ENCODE measurements around the gene HOXD12.

The HOXD12 gene

DNA sequence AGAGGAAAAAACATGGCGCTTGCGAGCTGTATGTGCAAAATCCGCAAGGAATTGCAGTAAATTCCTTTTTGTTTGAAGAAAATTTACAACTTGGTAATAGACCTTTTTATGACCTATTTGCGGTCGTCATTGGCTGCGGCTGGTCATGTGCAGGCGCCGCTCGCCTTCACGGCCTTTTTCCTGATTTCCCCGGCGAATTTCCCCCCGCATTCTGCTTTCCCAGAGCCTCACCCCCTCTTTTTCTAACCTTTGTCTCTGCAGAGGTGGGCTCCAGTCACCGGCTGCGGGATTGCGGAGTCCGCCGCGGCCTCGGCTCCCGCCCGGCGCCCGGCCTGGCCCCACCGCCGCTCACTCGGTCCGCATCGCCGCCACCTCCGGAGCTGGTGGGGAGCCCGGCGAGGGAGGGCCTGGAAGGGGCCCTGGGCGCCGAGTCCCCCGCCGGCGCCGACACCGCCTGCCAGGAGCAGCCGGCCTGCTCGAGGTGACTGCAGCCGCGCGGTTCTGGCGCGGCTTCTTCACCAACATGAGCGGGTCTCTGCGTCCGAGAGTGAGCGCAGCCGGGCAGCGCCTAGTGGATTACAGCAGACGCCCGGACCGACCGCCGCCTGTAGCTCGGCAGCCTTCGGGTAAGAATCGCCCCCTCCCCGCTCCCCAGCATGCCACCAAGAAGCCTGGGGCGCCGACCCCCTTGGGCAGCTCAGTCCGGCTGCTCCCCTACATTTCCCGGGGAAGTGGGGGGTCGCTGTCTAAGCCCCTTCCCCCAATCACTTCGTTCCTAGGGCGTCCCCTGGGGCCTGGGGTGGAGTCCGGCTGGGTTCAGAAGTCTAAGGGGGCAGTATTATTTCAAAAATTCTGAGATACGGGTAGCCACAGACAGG lies 37.0 kb downstream of the HOXD12 start:
- DNase-seq = no peak

DNA sequence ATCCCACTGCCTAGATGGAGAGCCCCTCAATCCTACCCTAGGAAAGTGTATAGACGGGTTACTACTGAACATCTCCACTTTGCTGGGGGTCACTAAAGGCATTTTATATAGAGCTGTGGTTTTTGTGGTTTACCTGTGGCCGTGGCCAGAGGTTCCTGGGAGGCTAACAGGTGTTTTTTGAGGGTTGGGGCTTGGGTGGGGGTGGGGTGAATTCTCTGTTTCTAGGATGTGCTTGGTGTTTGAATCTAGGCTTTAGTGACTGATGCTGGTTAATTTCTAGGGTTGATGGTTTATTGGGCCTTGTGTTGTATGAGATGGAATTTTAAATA lies 37.6 kb downstream of the HOXD12 start:
- DNase-seq = no peak

DNA sequence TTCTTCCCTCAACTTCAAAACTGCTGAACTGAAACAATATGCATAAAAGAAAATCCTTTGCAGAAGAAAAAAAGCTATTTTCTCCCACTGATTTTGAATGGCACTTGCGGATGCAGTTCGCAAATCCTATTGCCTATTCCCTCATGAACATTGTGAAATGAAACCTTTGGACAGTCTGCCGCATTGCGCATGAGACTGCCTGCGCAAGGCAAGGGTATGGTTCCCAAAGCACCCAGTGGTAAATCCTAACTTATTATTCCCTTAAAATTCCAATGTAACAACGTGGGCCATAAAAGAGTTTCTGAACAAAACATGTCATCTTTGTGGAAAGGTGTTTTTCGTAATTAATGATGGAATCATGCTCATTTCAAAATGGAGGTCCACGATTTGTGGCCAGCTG lies 38.3 kb downstream of the HOXD12 start:
- DNase-seq = no peak

DNA sequence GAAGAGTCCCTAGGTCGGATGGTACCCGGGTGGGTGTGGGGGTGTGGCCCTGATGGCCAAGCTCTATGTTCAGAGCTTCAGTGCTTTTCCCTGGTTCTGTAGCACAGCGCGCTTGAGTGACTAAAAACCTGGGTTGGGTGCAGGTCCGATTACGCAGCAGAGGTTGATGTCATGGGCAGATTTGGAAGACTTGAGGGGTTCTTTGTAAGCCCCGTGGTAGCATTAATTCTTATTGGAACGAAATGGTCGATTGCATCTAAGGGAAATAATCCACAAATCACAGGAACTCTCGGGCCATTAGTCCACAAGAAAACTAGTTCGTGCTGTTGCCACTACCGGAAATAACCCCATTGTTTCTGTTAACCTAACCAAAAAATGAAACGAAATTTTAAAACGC lies 38.9 kb downstream of the HOXD12 start:
- no peak for DNase-seq

DNA sequence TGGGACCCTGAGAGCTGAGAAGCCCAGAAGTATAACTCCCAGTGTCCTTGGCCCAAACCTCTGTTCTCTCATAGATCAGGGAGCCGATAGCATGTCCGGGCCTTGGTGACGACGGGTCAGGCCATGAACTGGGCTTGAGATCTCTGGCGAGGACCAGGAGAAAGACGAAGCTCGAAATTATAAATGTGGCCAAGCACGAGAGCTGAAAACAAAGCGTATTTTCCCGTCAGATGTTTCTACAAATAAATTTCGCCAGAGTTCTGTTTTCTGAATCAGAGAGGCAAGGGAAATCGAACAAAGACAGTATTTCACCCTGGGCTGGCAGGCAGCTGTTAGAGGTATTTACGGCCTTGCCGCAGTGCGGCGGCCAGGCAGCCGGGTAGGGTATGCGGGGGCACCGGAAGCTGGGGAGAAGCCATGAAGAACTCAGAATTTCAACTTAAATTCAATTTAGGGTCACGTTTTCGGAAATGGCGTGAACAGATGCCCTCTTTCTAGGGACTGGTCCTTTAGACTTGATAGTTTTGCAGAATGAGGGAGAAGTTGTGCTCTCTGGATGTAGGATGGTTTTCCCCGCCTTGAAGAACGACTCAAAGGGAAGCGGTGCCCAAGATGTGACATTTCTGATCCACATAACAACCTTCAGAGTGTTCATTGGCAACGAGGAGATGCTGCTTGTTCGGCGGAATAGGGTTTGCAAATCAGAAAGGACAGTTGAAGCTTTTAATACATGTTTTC lies 39.5 kb downstream of the HOXD12 start:
- DNase-seq = no peak

DNA sequence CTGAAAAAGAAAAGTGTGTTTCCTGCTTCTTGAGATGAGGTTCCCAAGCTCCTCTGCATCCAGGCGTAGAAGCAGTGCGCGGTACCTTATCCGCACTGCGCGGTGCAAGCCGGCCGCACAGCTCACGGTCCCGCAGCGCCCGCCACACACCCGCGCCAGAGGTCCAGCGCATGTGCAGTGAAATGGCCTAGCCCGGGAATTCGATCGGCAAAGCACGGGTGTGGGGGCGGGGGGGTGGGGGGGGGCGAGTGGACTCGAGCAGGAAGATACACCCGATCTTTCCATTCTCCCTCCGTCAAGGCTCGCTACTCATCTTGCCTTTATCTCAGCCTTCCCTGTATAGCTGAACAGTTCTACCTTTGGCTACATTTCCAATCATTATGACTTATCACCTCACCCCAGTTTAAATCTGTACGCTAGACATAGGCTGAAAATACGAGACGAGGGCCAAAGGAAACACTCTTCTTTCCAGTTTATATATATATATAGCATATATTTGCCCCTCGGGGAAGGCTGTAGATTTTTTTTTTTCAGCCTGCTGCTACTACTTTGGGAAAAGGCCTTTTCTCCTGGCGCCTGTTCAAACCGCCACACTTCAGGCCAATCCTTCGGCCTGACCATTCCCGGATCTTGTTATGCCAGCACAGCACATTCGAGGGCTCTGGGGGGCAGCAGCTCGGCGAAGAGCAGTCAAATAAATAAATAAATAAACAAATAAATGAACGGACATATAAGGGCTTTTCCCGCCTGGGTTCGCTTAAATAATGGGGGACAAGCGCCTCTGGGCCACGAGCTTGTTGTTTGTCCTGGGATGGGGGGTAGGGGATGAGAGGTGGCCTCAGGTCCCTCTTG lies 40.3 kb downstream of the HOXD12 start:
- DNase-seq = no peak

DNA sequence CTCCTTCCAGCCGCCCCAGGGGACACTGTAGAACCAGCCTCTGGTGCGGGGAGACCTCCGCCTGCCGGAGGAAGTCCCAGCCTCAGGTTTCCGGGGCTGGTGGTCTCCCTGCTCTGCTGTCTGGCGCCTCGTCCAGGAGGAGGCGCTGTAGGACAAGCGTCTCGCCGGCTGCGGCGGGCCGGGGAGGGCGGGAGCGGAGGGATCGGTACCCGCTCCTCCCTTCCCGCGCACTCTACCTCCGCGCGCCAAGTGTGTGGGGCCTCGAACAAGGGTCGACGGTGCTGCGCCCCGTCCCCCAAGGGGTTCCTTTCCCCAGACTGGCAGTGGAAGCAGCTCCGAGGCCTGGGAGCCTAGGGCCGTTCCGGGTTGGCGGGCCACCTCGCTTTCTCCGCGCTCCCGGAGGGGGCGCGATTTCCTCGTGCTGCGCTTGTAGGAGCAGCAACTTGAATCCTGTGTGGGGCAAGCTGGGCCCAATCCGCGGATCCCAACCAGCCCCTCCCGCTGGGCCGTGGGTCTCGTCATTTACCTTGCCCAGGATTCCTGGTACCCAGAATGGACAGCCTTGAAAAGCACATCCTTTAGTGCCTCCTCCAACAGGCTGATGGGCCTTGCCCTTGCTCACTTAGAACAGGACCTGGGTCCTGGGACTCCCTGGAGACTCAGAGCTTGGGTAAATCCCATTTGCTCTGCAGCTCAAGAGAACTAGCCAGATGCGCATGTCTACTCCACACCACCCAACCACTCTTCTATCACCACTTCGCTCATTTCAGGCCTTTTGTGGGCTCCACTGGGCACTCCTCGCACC lies 41.1 kb downstream of the HOXD12 start:
- DNase-seq = peak; percentile 57 to 58

DNA sequence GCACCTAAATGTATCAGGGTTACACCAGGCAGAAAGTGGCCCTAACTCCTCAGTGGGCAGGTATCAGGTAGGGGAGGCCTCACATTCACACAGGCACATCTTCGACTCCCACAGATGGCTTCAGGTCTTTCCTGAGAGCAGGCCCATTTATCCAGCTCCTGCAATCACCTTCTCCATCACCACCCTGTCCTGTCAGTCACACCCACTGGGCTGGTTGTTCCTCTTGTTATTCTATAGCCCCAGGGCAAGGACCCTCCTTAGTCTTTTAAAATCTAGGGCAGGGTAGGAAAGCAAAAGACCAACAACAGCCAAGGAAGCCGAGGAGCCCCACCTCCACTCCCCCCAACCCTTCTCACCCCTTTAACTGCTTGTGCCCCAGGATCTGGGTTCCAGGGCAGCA lies 42.7 kb downstream of the HOXD12 start:
- DNase-seq = no peak

DNA sequence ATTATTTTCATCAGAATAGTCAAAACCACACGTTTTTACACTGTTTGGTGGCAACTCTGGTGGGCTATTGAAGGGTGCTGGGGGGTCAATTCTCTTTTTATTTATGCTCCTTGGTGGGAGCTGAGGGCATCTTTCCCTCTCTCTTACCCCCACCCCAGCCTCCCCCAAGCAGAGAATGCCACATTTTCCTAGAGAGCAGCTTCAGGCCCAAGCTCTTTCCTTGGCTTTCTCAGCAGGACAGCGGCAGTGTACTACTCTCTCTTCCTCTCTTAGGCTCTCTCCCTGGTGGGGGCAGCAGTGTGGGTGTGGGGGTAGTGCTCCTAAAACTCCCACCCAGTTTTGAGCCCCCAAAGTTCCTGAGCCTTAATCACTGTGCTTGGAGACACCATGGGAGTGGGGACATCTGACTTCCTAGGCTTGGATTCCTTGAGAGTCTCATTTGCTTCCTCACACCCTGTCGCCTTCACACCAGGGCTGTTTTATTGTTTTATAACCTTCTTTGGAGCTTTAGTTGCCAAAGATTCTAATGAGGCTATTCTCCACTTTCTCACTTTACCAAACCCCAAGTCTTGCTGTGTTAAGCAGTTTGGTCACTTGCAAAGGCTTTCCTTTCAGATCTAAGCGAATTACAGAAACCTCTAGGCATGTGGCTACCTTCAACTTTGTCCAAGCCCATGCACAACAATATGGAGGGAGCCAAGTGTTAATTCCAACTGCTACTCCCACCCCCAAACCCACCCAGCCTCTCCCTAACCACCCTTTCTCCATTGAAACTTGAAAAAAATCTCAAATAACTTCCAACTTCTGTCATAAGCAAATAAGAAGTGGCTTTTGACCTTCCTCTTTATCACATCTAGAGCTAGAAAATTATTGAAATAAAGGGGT lies 45.7 kb downstream of the HOXD12 start:
- no peak for DNase-seq

DNA sequence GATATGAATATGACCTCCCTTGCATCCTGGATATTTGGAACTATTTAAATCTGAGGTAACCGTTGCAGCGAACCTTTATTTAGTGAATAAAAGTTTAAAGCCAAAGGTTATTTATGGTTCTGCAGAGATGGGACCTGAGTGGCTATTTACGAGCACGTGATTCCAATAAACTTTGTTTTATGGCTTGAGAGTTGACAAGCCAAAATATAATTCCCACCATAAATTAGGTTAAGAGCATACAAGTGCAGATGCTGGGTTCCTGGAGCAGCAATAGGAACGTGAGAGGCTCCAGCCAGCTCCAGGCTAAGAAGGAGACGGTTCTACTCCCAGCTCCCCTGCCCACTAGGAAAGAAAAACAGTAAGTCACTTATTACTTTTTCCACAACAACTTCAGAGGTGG lies 46.5 kb downstream of the HOXD12 start:
- no peak for DNase-seq

DNA sequence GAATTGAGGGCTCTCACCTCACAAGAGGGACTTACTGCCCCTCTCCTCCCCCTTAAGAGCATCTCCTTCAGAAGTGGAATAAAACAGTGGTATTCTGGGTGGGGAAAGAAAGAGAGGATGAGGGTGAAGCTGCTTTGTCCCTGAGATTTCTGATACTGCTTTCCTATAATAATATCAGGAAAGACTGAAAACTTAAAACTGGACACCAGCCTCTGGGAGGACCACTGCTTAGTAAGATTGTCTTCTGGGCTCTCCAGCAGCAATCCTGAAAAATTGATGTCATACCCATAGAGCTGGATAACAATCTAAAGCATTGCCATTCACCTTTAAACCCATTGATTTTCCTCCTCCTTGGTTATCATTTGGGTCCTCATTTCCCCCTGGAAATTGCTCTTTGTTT lies 47.0 kb downstream of the HOXD12 start:
- no peak for DNase-seq

DNA sequence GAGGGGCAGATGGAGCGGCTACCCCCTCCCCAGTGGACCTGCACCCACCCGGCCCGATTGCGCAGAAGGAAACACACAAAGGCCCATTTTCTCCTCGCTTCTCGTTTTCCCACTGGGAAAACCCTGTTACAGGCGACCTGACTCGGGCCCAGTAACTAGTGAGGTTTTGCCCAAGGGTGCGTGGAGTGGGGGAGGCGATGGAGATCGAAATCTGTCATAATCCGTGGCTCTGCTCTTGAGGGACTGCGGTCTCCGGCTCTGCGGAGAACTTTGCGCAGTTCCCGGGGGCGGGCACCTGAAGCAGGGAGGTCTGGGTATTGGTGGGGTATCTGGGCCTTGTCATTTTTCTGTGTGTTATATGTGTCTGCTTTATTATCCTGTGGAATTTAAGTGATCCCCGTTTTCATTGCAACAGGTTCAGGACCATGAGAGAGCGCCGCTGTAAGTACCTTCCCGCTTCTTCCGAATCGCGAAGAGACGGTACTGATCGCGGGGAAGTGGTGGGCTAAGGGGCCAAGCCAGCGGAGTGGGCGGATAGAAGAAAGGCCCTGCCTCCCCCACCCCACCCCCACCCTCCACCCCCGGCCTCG lies 47.7 kb downstream of the HOXD12 start:
- no peak for DNase-seq

DNA sequence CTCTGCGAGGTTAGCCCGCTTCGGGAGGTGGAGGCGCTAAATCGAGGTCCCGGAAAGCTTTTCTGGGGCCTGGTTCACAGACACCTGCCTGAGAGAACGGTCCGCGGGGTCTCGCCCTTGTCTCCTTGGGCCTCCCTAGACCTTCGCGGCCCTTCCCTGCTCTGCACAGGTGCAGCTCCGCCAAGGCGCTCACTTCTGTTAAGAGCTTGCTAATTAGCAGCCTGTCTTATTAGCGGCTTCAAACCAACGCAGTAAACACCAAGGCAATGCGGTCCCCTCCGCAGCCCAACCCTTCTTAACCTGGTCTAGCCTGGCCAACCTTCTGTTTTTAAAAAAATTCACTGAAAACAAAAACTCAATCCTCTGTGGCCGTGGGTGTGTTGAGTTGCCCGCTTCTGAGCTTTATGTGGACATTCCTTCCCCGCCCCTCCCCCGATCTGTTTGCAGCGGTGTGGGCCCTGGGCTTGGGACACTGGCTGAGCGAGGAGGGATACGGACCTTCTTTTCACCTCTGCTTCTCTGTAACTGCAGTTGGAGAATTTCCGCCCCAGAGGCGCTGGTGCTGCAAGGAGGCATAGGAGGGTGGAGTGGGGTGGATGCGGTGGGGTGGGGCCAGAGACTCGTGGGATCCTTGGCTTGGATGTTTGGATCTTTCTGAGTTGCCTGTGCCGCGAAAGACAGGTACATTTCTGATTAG lies 48.4 kb downstream of the HOXD12 start:
- DNase-seq = no peak

DNA sequence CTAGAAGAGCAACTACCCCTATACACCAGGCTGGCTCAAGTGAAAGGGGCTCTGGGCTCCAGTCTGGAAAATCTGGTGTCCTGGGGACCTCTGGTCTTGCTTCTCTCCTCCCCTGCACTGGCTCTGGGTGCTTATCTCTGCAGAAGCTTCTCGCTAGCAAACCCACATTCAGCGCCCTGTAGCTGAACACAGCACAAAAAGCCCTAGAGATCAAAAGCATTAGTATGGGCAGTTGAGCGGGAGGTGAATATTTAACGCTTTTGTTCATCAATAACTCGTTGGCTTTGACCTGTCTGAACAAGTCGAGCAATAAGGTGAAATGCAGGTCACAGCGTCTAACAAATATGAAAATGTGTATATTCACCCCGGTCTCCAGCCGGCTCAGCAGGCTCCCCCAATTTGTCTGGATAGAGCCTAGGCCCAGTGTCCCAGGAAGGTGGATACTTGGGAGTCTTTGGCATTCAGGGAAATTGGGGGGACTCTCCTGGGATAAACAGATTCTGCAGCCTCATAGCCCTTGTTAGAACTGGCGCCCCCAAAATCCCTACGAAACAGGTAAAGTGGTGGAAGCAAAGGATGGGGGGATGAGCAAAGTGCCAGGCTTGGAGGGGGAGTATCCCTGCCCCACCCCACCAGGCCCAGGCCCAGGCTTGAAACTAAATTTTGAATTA lies 49.3 kb downstream of the HOXD12 start:
- no peak for DNase-seq

DNA sequence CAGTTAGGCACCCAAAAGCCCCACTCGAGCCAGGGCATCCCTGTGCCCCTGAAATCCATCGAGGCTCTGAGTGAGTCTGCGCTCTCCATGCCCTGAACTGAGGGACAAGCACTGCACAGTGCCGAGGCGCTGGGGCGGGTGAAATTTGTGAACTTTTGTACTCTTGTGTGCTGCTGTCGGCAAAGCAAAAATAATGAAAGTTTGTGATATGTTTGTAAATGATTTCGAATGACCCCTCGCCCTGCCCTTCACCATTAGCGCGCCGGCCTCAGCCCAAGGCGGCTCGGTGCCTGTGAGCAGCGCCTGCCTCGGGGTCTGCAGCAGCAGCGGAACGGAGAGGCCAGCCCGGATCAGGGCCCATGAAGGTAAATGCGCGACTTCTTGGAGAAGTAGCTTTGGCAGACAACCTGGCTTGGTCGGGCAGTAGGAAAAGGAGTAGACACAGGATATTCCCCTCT lies 49.9 kb downstream of the HOXD12 start:
- no peak for DNase-seq

DNA sequence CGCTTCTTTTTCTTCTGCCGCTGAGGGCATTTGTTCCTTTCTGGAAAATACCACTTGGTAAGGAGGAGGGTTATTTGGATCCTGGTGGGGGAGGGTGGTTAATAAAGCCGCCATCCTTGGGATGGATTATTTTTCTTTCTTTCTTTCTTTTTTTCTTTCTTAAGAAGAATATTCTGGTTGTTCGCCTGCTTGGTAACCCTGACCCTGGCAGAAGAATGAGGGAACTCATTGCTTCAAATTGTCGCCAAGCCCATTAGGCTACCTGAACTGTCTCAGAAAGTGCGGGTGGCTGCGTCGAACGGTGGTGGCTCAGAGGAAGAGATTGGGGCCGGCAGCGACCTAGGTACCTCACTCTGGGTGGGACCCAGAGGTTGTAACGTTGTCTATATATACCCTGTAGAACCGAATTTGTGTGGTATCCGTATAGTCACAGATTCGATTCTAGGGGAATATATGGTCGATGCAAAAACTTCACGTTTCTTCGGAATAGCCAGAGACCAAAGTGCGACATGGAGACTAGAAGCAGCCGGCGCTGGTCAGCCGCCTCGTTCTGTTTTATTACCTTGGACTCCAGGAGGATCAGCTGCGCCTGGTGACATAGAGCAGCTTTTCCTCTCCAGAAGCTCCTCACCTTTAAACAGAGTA lies 50.5 kb downstream of the HOXD12 start:
- DNase-seq = no peak

DNA sequence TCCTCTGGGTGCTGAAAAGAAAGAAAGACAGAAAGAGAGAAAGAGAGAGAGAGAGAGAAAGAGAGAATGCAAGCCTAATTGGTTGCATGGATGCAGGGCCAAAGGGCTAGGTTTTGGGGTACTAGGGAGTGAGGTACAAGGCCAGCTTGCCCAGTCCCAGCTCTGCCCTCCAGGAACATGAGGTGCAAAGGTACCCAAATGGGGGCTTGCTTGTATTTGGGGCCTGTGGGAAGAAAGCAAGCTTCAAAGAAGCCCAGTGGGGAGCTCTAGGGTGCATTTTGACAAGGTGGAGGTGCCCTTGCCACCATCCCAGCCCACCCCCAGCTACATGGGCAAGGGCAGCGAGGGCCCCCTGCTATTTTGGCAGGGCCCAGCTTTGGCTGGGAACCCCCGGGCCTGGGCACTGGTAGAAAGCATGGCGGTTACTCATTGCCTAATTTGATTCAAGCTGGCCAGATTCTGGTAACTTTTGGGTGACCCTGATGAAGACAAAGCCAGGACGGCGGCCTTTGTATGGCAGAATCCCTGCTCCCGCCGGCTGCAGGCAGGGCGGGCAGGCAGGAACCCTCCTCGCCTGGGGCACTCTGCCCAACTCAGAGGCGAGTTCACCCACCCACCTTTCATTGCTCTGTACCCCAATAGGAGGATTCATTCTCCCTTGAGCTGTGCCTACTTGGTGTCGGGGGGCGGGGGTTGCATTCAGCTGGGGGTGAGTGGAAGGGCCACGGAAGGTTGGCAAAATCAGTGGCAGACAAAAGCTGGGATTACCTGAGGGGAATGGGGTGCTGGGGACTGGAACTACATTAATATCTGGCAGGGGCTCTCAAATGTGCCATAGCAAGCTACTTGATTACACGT lies 51.2 kb downstream of the HOXD12 start:
- no peak for DNase-seq

Data from CD4-positive, alpha-beta T cell treated with Interleukin-1 beta for 1 hour (primary cell).